Stimulated activated CD8-positive, alpha-beta memory T cell treated with anti-CD3 and anti-CD28 coated beads, Interleukin-15, amount 100 ng/mL, for 4 hours (primary cell): Measurements from ENCODE around the gene GLG1.
"Not testable (repeated sequence)": the region's sequence is repeated elsewhere in the genome, so short reads cannot be mapped to it uniquely, and the experiment has no call there.

Experiments
- DNase-seq, 2 donors: peaks; one replicate each; pipeline ENCODE4 v3.0.0-alpha.2; 2020; ENCODE audit warnings: low read depth in 2 of 2

The GLG1 gene

DNA sequence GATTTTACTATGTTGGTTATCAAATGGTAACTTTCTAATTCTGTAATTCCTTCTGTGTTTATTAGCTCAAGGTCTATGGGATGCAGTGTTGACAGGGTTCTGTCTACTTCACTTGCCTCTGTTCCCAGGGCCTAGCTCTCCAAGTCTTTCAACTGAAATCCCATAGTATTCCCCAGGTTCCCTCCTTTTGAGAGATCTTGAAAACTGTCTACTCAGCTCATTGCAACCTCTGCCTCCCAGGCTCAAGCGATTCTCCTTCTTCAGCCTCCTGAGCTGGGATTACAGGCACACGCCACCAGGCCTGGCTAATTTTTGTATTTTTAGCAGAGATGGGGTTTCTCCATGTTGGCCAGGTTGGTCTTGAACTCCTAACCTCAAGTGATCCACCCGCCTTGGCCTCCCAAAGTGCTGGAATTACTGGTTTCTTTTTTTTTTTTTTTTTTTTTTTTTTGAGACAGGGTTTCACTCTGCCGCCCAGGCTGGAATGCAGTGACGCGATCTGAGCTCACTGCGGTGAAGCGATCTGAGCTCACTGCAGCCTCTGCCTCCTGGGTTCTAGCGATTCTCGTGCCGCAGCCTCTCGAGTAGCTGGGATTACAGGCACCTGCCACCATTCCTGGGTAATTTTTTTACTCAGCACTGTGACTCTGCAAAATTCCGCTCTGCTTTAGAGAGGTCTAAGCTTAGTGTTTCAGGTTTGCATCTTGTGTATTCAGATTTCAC lies 163.1 kb downstream of the GLG1 start:
- DNase-seq: not testable (repeated sequence)

GRCh38 chr16:74439685-74440084 lies 167.2 kb downstream of the GLG1 start:
- no peak for DNase-seq

- DNase-seq: no peak
These were observed 168.4 kb downstream of the GLG1 start for GRCh38 chr16:74438492-74438979.

- no peak for DNase-seq
These were observed 175.4 kb downstream of the GLG1 start for GRCh38 chr16:74431516-74431915.

- DNase-seq: peak in 1 of 2 donors; percentile 25
These were observed 176.7 kb downstream of the GLG1 start for GRCh38 chr16:74430036-74430712.

DNA sequence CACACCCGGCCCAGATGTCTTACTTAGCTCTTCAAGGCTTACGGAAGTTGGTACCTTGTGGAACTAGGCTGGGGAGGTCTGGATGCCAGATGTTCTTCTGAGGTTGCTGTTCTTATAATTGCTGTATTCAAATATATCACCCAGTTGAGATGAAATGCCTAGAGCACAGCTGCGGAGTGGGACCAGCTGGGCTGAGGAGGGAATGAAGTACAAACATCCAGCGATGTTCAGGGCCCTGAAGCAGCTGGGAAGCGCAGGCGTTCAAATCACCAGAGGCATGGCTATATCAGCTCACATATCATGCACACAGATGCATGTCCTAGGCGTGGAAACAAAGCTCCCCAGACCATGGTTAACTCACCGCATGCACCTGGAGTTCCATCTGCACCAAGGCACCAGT lies 178.4 kb downstream of the GLG1 start:
- DNase-seq: not testable (repeated sequence)

DNA sequence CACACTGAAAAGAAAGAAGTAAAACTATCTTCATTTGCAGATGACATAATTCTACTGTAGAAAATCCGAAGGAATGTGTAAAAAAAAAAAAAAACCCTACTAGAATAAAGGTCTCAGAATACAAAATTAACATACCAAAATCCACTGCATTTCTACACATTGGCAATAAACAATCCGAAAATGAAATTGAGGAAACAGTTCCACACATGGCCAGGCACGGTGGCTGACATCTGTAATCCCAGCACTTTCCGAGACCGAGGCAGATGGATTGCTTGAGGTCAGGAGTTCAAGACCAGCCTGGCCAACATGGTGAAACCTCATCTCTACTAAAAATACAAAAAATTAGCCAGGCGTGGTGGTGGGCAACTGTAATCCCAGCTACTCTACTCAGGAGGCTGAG lies 181.2 kb downstream of the GLG1 start:
- DNase-seq: not testable (repeated sequence)

DNA sequence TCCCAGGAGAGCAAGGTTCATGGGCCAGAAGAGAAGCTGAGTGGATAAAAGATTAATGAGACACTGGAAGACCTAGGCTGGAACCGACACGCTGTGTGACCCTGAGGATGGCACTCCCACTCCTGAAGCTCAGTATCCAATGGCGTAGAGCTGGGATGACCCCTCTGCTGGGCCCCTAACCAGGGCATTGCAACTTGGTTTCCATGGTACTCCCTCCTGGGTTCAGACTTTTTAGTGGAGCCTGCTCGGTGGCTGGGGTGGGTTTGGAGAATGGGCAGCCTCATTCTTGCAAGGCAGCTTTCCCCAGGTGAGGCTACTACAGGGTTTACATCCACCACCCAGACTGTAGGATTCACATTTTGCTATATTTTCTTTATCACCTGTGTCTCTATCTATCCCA lies 183.2 kb downstream of the GLG1 start:
- not testable (repeated sequence) for DNase-seq

GRCh38 chr16:74422086-74422485 lies 184.8 kb downstream of the GLG1 start:
- not testable (repeated sequence) for DNase-seq

DNA sequence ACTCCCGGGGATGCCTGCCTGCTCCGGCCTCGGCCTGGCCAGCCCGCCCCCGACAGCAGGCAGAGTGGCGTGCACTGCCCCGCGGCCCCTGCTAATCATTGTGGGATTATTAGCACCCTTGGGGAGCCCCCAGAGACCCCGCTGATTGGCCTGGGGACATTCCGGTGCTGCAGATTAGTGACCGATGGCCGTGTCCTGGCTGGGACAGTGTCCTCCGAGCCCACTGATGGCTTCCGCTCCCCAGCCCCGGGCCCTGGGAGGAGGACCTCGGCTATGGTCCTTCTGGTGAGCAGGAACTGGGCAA lies 185.5 kb downstream of the GLG1 start:
- not testable (repeated sequence) for DNase-seq

- not testable (repeated sequence) for DNase-seq
These were observed 186.1 kb downstream of the GLG1 start, which contains the start of gene CLEC18B for GRCh38 chr16:74420612-74421481. Gene CLEC18B, minus strand, starts transcription at chr16:74421478. Its CDS starts 208 bp downstream, at chr16:74421270.

- DNase-seq: not testable (repeated sequence)
These were observed 187.1 kb downstream of the GLG1 start for GRCh38 chr16:74419811-74420210.

DNA sequence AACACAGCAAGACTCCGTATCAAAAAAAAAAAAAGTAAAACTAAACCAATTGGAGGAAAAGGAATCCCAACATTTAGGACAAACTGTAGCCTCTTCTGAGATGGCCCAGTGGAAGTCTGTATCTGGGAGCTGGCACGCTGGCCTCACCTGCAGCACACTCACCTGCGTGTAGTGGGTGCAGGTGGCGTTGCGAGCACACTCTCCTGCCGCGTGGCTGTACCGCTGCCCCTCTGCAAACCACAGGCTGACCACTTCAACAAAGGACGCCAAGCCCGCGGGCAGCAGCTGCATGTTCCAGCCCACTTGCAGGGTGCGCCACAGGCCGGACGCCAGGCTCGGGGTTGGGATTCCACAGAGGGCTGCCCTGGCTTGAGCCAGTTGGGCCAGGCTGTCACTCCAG lies 189.0 kb downstream of the GLG1 start:
- not testable (repeated sequence) for DNase-seq

- not testable (repeated sequence) for DNase-seq
These were observed 193.0 kb downstream of the GLG1 start for GRCh38 chr16:74413920-74414319.

- not testable (repeated sequence) for DNase-seq
These were observed 193.4 kb downstream of the GLG1 start for GRCh38 chr16:74413485-74413884.

- DNase-seq: not testable (repeated sequence)
These were observed 194.0 kb downstream of the GLG1 start for GRCh38 chr16:74412775-74413390.

- not testable (repeated sequence) for DNase-seq
These were observed 194.7 kb downstream of the GLG1 start for GRCh38 chr16:74412138-74412774.

GRCh38 chr16:74410981-74411380 lies 195.9 kb downstream of the GLG1 start:
- DNase-seq: not testable (repeated sequence)

DNA sequence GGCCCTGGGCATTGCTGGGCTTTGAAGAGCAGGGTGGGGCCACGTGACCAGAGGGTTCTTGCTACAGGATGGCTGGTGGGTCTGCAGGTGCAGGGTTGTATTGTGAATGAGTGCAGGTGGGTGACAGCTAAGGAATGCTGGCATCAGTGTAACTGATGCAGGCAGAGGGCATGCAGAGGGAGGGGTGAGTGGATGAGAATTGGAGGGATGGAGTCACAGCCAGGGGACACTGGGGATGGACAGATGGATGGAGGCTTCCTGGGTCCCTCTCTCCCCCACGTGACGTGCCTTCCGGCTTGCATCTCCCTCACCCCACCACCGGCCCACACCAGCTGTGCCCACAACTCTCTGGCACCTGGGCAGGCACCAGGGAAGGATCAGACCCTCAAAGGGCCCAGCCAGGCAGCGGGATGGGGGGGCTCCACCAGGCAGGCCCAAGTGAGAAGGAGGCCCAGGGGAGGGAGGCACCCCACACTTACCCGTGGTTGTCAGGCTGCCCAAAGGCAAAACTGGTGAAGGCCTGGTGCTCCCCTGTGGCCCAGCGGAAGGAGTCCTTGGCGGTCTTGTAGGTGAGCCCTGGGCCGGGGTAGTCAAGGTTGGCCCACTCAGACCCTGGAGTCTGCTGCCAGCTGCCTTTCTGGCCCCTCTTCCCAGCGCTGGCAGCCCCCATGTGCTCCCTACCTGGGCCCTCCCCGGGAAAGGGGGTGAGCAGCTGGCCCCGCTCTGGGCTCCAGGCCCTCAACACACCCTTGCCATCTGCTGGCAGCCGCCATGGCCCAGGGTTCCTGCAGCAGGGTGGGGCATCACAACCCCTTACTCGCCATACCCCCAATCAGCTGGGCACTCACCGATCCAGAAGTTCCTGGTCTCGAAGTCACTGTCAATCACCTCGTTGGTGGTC lies 196.6 kb downstream of the GLG1 start:
- not testable (repeated sequence) for DNase-seq
